ENCODE measurements around the gene HIVEP3.

GRCh38 chr1:41516168-41517061, 402.3 kb downstream of the HIVEP3 start:
- TF ChIP-seq POLR2AphosphoS5 (IDR thresholded peaks at IDR 0.05; ENCODE audit: low read depth, low read length): no peak
- TF ChIP-seq TAF1 (IDR thresholded peaks at IDR 0.05; ENCODE audit: borderline replicate concordance, insufficient read depth, low read length): no peak
- no peak for TF ChIP-seq SIN3A (IDR thresholded peaks at IDR 0.05; ENCODE audit: borderline replicate concordance, insufficient read depth, low read length)
- TF ChIP-seq REST (IDR thresholded peaks at IDR 0.05; ENCODE audit: insufficient read depth in 1 of 2, low read depth in 2 of 2, low read length in 2 of 2): peak; percentile 75 to 87
- TF ChIP-seq FOXP2 (optimal IDR thresholded peaks at IDR 0.05; ENCODE audit: borderline replicate concordance, extremely low read depth, extremely low read length, insufficient read depth): peak; percentile 64
